ENCODE results near the gene TENM3.

Gene TENM3

GRCh38 chr4:182823576-182823975 is 580.4 kb downstream of the TENM3 start:
- H3K36me3 Mint-ChIP-seq (ENCODE audit: low read depth) = no peaks in the 10 kb centered on the region
- no peaks in the 10 kb centered on the region for H3K9me3 Mint-ChIP-seq
- H3K4me3 Mint-ChIP-seq = no peak overlapping the region
- no peak overlapping the region for H3K27ac Mint-ChIP-seq
- no peaks in the 10 kb centered on the region for H3K27me3 Mint-ChIP-seq (ENCODE audit: low read depth, poor library complexity)
- no peak for TF ChIP-seq CTCF (IDR thresholded peaks at IDR 0.05)
- no peak for DNase-seq
- peaks cover 31% of the 10 kb centered on the region for H3K4me1 Mint-ChIP-seq

- Mint-ChIP-seq H3K36me3 (ENCODE audit: low read depth) (no peaks in the 10 kb centered on the region), H3K4me1 (peaks cover 38% of the 10 kb centered on the region), H3K4me3 (no peak overlapping the region), H3K27ac (no peak overlapping the region), H3K27me3 (ENCODE audit: low read depth, poor library complexity) (peaks cover 11% of the 10 kb centered on the region), H3K9me3 (no peaks in the 10 kb centered on the region)
- TF ChIP-seq CTCF (IDR thresholded peaks at IDR 0.05) = no peak
- no peak for DNase-seq
These were observed 581.8 kb downstream of the TENM3 start for GRCh38 chr4:182825003-182825402.

DNA sequence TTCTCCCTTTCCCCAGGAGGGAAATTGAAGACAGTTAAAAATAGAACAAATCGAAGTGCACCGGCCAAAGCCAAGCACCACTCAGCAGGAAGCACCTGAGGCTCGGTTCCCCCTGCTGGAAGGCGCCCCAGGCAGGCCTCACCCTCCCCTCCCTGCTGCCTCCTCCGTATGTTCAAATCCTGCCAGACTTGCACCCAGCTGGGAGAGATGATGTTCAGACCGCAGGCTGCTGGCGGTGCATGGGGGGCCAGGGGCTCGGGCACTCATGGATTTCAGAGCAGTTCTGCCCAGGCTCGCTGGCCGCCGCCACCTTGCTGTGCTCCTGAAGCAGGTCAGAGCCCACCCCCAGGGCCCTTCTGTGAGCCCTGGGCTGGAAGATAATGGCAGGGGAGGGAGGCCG is 582.6 kb downstream of the TENM3 start:
- Mint-ChIP-seq H3K4me1 (peaks cover 38% of the 10 kb centered on the region), H3K27me3 (ENCODE audit: low read depth, poor library complexity) (peaks cover 19% of the 10 kb centered on the region), H3K36me3 (ENCODE audit: low read depth) (no peaks in the 10 kb centered on the region), H3K4me3 (no peak overlapping the region), H3K9me3 (peaks cover 5% of the 10 kb centered on the region), H3K27ac (peak overlapping the region; percentile 94)
- TF ChIP-seq CTCF (IDR thresholded peaks at IDR 0.05) = no peak
- no peak for DNase-seq

- H3K4me3 Mint-ChIP-seq = peak overlapping the region; percentile 28
These were observed 583.2 kb downstream of the TENM3 start for GRCh38 chr4:182826391-182826790.

DNA sequence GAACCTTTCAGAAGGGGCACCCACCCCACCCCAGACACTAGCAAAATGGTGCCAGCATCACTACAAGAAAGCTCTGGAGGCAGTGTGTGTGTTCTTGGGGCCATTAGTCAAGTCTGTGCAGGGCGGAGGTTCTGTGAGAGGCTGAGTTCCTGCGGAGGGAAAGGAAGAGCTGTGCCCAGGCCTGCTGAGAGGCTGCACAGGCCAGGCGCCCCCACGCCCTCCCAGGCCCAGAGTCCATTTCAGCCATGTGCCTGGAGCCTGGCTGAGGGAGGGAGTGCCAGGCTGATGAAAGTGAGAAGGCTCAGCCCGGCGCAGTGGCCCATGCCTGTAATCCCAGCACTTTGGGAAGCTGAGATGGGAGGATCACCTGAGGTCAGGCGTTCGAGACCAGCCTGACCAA is 584.0 kb downstream of the TENM3 start:
- no peak for DNase-seq
- H3K36me3 Mint-ChIP-seq (ENCODE audit: low read depth) = no peaks in the 10 kb centered on the region
- no peak for TF ChIP-seq CTCF (IDR thresholded peaks at IDR 0.05)
- H3K4me3 Mint-ChIP-seq = no peak overlapping the region
- no peak overlapping the region for H3K27ac Mint-ChIP-seq
- peaks cover 38% of the 10 kb centered on the region for H3K4me1 Mint-ChIP-seq
- peaks cover 10% of the 10 kb centered on the region for H3K9me3 Mint-ChIP-seq
- H3K27me3 Mint-ChIP-seq (ENCODE audit: low read depth, poor library complexity) = peaks cover 28% of the 10 kb centered on the region

More at GRCh38 chr4:182826391-182826790, 583.2 kb downstream of the TENM3 start:
- Mint-ChIP-seq H3K27ac (peak overlapping the region; percentile 79), H3K27me3 (ENCODE audit: low read depth, poor library complexity) (peaks cover 25% of the 10 kb centered on the region), H3K36me3 (ENCODE audit: low read depth) (no peaks in the 10 kb centered on the region), H3K9me3 (peaks cover 10% of the 10 kb centered on the region), H3K4me1 (peaks cover 38% of the 10 kb centered on the region)
- no peak for TF ChIP-seq CTCF (IDR thresholded peaks at IDR 0.05)
- peak; percentile 23 for DNase-seq

GRCh38 chr4:182827954-182828353 is 584.8 kb downstream of the TENM3 start:
- TF ChIP-seq CTCF (IDR thresholded peaks at IDR 0.05) = no peak
- peaks cover 36% of the 10 kb centered on the region for H3K27me3 Mint-ChIP-seq (ENCODE audit: low read depth, poor library complexity)
- no peak for DNase-seq
- no peak overlapping the region for H3K4me3 Mint-ChIP-seq
- no peaks in the 10 kb centered on the region for H3K36me3 Mint-ChIP-seq (ENCODE audit: low read depth)
- H3K27ac Mint-ChIP-seq = peak overlapping the region; percentile 37
- H3K4me1 Mint-ChIP-seq = peaks cover 38% of the 10 kb centered on the region
- H3K9me3 Mint-ChIP-seq = peaks cover 15% of the 10 kb centered on the region
